Glutamatergic neuron (in vitro differentiated cells): Measurements from ENCODE around the gene MADD. TPM values are rescaled to one million over a fixed set of nuclear protein-coding genes. Genes with fewer than 3 reads are reported as not detected.

Experiments used
- DNase-seq: peaks from one replicate; pipeline ENCODE4 v3.0.0; 2022
- H3K27ac Mint-ChIP-seq: one replicate; pipeline ENCODE4 v1.8.0; 2020; ENCODE audit warnings: mild to moderate bottlenecking, mixed read lengths, inconsistent platforms; ENCODE audit not compliant: unreplicated experiment
- H3K27me3 Mint-ChIP-seq: one replicate; pipeline ENCODE4 v1.8.0; 2020; ENCODE audit warnings: mild to moderate bottlenecking, moderate library complexity, mixed read lengths, inconsistent platforms; ENCODE audit not compliant: unreplicated experiment
- H3K36me3 Mint-ChIP-seq: one replicate; pipeline ENCODE4 v1.8.0; 2020; ENCODE audit warnings: mild to moderate bottlenecking, mixed read lengths, inconsistent platforms; ENCODE audit not compliant: unreplicated experiment
- H3K4me1 Mint-ChIP-seq: one replicate; pipeline ENCODE4 v1.8.0; 2020; ENCODE audit warnings: mild to moderate bottlenecking, low read depth, mixed read lengths, inconsistent platforms; ENCODE audit not compliant: unreplicated experiment
- H3K4me3 Mint-ChIP-seq: one replicate; pipeline ENCODE4 v1.8.0; 2020; ENCODE audit warnings: mild to moderate bottlenecking, mixed read lengths, inconsistent platforms; ENCODE audit not compliant: unreplicated experiment
- H3K9me3 Mint-ChIP-seq: one replicate; pipeline ENCODE4 v1.8.0; 2020; ENCODE audit warnings: mild to moderate bottlenecking, moderate library complexity, mixed read lengths, inconsistent platforms; ENCODE audit not compliant: unreplicated experiment
- total RNA-seq: library from RNA; stranded (reverse); fragmentation: NEBNext Ultra II Directional; extraction: Animal tissue kit (Norgen Biotek cat#: 25700); gene quantifications from one replicate; pipeline ENCODE4 v1.2.1, GENCODE V29; 2021; ENCODE audit not compliant: unreplicated experiment
- TF ChIP-seq, protein P1 (sequence below): fragments of 200-600 bp; sonication (generic); IDR thresholded peaks from one replicate; pipeline ENCODE4 v1.5.0; 2021; ENCODE audit not compliant: partially characterized antibody, unreplicated experiment

MADD gene
- total RNA-seq, 1 donor from 2014 or later: 115 TPM

DNA sequence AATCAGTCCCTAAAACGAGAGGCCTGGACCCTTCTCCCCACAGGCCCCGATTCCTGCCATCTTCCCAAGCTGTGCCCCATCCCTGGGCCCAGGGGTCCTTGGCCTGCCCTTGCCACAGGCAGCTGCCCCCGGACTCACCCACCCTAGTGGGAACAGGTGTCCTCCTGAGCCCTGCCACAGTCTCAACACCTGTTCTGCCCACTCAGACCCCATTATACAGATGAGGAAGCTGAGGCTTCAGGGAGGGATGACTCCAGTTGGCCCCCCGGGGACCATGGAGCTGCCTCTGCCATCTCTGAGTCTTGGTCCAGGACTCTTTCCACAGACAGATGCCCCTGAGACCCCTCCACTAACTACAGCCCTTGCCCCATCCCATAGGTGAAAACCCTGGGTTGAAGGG, 66.7 kb downstream of the MADD start:
- H3K27ac Mint-ChIP-seq: no peak overlapping the region
- no peak overlapping the region for H3K4me3 Mint-ChIP-seq
- TF ChIP-seq, protein P1, sequence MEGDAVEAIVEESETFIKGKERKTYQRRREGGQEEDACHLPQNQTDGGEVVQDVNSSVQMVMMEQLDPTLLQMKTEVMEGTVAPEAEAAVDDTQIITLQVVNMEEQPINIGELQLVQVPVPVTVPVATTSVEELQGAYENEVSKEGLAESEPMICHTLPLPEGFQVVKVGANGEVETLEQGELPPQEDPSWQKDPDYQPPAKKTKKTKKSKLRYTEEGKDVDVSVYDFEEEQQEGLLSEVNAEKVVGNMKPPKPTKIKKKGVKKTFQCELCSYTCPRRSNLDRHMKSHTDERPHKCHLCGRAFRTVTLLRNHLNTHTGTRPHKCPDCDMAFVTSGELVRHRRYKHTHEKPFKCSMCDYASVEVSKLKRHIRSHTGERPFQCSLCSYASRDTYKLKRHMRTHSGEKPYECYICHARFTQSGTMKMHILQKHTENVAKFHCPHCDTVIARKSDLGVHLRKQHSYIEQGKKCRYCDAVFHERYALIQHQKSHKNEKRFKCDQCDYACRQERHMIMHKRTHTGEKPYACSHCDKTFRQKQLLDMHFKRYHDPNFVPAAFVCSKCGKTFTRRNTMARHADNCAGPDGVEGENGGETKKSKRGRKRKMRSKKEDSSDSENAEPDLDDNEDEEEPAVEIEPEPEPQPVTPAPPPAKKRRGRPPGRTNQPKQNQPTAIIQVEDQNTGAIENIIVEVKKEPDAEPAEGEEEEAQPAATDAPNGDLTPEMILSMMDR: no peak
- DNase-seq: no peak
- peaks cover 1% of the 10 kb centered on the region for H3K9me3 Mint-ChIP-seq
- no peaks in the 10 kb centered on the region for H3K4me1 Mint-ChIP-seq
- no peaks in the 10 kb centered on the region for H3K36me3 Mint-ChIP-seq
- peaks cover 3% of the 10 kb centered on the region for H3K27me3 Mint-ChIP-seq

DNA sequence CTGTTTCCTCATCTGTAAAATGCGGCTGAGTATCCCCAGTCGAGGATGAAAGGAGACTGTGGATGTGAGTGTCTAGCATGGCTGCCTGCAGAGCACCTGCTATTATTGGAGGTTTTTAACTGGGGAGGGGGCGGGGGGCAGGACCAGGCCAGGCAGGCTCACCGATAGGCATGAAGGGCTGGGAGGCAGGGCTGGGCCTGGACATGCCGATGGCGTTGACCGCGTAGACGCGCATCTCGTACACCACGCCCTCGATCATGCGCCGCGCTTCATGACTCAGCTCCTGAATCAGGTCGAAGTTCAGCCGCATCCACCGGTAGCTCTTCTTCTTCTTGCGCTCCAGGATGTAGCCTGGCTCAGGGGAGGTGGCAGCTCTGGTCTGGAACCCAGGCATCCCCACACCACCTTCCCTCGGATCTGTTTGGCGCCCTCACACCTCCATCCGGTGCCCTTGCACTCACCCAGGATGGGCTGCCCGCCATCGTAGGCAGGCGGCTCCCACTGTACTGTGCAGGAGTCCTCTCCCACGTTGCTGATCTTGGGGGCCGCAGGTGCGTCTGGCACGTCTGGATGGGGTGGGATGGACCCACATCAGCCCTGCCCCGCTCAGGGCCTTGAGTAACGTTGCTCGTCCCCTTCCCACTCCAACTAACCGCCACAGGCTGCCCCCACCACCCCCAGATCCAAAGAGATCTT, 67.4 kb downstream of the MADD start:
- Mint-ChIP-seq H3K36me3 (no peaks in the 10 kb centered on the region), H3K27ac (no peak overlapping the region), H3K4me1 (no peaks in the 10 kb centered on the region), H3K9me3 (peaks cover 1% of the 10 kb centered on the region), H3K4me3 (no peak overlapping the region), H3K27me3 (peaks cover 6% of the 10 kb centered on the region)
- DNase-seq: no peak
- TF ChIP-seq, protein P1: no peak

DNA sequence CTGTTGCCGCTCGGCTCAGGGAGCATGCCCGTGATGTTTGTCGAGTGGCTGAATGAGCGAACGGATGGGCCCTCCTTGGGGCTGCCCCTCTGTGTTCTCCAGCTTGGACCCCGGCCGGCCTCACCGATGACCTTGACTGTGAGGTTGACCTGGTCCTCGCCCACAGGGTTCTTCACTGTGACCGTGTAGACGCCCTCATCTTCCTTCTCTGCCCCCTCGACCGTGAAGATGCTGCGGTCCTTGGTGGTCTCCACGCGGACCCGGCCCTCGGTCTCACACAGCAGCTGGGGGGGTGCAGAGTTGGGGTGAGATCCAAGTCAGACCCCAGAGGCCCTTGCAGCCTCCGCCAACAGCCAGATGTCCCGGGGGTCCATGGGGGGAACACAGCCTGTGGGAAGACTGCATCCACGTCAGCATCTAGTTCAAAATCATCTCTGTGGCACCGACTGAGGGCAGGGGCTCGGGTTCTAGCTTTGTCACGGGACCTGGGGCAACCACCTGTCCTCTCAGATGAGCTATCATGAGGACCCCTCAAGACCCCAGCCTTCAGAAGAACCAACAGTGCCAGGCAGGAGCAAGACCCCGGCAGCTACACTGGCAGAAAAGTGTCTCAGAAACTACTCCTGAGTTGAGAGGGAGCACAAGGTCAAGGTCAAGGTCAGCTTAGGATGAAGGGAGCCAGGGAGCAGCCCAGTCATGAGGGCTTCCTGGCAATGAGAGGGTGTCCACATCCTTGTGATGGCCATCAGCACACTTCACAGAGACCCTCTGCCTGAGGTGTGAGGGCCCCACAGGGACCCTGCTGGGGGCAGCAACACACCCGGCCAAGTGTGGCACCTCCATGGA, 68.7 kb downstream of the MADD start:
- no peak for DNase-seq
- no peaks in the 10 kb centered on the region for H3K36me3 Mint-ChIP-seq
- H3K9me3 Mint-ChIP-seq: peaks cover 1% of the 10 kb centered on the region
- TF ChIP-seq, protein P1: no peak
- H3K4me1 Mint-ChIP-seq: no peaks in the 10 kb centered on the region
- no peak overlapping the region for H3K27ac Mint-ChIP-seq
- H3K4me3 Mint-ChIP-seq: no peak overlapping the region
- H3K27me3 Mint-ChIP-seq: peaks cover 7% of the 10 kb centered on the region

DNA sequence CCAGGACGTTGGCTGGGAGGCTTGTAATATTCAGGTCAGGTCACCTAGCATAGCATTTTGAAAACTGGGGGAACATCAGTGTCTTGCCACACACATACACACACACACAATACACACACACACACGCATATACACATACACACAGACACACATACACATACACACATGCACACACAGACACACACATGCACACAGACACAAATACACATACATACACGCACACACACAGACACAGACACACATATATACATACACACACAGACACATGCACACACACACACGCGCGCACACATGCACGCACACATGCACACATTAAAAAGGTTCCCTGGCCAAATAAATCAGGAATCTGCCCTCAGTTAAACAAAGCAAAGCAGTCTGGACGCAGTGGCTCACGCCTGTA, 70.1 kb downstream of the MADD start:
- no peaks in the 10 kb centered on the region for H3K36me3 Mint-ChIP-seq
- TF ChIP-seq, protein P1: no peak
- H3K9me3 Mint-ChIP-seq: peaks cover 1% of the 10 kb centered on the region
- DNase-seq: no peak
- peak overlapping the region; percentile 29 for H3K27ac Mint-ChIP-seq
- H3K4me3 Mint-ChIP-seq: no peak overlapping the region
- H3K4me1 Mint-ChIP-seq: no peaks in the 10 kb centered on the region
- peaks cover 8% of the 10 kb centered on the region for H3K27me3 Mint-ChIP-seq
